ENCODE results near the gene MTAP.

GRCh38 chr9:21853414-21853813 lies 51.0 kb downstream of the MTAP start:
- TF ChIP-seq CTCF (conservative IDR thresholded peaks at IDR 0.05) (no peak), ZFX (IDR thresholded peaks at IDR 0.05) (no peak)
